Superior temporal gyrus (tissue), 1 donor: ENCODE results near the gene SMIM3.
"Not testable (repeated sequence)": the region's sequence is repeated elsewhere in the genome, so short reads cannot be mapped to it uniquely, and the experiment has no call there.

Source experiments
- DNase-seq: peaks from one replicate; pipeline ENCODE4 v3.0.0-alpha.2; 2016; ENCODE audit errors: extremely low spot score

Gene SMIM3

DNA sequence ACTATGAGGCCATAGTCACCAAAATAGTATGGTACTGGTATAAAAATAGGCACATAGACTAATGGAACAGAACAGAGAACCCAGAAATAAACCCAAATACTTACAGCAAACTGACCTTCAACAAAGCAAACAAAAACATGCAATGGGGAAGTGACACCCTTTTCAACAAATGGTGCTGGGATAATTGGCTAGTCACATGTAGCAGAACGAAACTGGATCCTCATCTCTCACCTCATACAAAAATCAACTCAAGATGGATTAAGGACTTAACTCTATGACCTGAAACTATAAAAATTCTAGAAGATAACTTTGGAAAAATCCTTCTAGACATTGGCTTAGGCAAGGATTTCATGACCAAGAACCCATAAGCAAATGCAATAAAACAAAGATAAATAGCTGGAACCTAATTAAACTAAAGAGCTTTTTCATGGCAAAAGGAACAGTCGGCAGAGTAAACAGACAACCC lies 14.9 kb downstream of the SMIM3 start:
- not testable (repeated sequence) for DNase-seq

DNA sequence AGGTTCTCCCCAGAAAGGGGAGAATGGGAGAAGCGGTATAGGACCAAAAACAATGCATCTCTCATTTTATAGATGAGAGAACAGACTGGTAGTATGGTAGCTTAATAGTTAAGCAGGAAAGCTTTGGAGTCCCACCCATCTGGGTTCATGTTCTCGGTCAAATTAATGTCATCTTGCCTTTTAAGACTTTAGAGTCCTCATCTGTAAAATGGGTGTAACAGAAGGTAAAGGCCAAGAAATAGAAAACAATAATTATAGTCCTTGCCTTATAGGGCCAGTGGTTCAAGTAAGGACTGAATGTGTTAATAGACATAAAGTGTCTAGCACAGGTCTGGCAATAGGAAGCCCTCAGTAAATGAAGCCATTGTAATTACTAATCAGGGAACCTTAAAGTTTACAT lies 16.4 kb downstream of the SMIM3 start:
- no peak for DNase-seq

DNA sequence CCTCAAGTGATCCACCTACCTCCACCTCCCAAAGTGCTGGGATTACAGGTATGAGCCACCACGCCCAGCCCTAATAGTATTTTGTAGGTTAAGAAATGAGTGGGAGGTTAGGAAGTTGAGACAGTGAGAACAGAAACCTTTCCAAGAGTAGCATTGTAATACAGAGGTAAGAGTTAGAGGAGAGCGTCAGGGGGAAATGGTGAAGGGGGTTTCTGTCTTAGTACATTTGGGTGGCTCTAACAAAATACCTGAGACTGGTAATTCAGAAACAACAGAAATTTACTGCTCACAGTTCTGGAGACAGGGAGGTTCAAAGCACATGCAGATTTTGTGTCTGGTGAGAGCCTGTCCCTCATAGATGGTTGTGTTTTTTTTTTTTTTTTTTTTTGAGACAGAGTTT lies 18.8 kb downstream of the SMIM3 start:
- DNase-seq: no peak

DNA sequence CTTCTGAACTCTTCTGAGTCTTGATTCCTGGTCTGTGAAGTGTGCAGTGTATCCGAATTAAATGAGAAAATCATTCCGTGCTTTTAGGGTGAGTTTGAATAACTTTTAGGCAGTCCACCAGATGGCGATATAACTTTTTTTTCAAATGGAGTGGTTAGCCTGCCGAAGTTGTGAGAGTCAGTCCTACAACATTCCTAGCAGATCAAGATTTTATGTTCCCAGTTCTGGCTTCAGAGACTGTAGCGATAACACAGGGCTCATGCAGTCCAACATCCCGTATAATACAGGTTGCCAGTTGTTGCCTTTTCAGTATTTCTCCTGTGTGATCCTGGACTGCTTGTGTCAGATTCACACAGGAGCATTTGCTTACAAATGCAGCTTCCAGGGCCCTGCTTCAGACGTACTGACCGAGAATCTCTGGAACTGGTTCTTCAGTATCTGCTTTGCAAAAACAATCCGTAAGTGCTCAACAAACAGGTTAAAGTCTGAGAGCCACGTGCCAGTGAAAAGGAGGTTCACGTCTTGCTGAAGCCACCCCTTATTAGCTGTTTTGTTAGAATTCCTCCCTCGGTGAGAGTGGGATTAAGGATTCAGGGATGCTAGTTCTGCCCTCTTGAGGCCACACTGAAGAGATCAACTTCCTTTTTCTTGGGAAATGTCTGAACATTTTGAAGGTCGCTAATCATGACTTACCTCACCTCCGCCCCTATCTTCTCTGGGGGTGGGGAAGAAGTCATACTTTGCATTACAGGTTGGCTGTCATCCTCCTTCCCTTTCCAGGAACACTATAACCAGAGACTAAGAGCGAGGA lies 22.8 kb downstream of the SMIM3 start:
- DNase-seq: peak; percentile 87

DNA sequence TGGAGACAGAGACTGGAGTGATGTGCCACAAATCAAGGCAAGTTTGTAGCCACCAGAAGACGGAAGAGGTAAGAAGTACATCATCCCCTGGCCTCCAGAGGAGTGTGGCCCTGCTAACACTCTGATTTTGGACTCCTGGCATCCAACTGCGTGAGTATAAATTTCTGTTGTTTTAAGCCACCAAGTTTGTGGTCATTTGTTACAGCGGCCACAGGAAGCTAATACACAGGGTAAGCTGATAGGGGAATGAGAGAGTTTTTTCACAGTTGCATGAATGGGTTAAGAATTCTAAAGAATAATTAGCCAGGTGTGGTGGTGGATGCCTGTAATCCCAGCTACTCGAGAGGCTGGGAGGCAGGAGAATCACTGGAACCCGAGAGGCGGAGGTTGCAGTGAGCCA lies 25.8 kb downstream of the SMIM3 start:
- DNase-seq: no peak

DNA sequence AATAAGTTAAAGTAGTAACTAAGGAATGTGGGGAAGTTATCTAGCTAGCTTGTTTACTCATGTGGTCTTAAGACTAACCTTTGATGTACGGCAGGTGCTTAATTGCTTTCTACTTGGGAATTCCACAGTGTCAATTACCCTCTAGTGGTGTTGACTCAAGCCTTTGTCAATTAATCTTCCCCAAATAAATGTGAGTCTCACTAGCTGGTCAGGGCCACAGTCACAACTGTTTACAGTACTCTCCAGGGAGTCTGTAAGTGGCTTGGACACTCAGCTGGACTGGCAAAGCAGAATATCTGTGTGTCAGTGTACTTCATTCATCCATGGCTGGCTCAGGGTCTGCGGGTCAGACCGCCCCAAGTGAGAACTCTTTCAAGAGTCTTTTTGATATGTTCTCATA lies 30.8 kb downstream of the SMIM3 start:
- no peak for DNase-seq

DNA sequence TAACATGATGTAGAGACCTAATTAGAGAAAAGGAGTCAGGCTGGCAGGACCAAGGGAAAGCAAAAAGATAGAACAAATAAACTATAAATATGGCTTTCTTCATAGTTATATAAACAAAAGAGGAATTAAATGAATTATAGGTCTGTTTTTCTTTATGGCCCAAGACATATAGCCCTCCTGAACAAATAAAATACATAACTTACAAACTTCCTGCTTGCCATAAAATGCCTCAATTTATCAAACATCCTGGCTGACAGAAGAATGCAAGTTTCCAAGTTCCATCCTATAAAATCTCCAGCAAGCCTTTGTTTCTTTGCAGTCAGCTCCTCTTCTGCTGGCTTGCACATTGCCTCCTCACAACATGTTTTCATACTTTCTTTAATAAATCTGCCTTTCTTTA lies 36.5 kb downstream of the SMIM3 start:
- DNase-seq: no peak

DNA sequence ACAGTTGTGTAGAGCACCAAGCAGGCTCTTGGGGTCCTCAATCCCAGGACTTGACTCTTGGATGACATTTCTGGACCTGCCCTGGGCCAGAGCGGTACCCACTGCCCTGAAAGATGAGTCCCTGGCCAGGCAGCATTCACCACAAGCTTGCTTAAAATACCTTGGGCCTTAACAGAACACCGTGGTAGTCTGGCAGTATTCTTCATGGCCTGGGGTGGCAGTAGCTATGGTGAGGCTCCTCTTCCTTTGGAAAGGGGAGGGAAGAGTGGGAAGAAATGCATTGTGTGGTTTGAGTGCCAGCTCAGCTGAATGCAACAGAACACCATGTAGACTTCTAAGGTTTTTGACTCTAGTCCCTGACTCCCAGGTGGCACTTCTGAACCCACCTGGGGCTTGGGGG lies 38.4 kb downstream of the SMIM3 start:
- DNase-seq: no peak

DNA sequence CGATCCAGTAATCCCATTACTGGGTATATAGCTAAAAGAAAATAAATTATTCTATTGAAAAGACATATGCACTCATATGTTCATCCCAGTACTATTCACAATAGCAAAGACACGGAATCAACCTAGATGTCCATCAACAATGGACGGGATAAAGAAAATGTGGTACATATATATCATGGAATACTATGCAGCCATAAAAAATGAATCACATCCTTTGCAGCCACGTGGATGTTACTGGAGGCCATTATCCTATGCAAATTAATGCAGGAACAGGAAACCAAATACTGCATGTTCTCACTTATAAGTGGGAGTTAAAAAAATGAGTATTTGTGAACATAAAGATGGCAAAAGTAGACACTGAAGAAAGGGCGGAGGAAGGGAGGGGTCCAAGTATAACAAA lies 51.2 kb downstream of the SMIM3 start:
- DNase-seq: no peak

DNA sequence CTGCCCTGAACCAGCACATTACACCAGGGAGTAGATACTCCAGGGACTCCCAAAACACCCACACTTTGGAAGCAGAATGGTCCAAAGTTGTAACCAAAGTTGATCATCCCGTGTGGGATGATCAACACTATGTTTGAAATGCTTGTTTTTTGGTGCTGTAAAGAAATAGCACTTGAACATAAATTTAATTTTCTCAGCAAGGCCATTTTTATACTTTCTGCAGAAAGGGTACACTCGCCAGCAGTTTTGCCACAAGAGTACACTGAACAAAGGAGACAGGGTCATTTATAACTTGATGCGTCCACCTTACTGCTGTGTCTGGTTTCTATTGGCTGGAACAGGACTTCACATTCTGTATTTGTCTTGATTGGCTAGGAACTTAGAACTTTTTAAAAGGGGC lies 53.3 kb downstream of the SMIM3 start:
- DNase-seq: not testable (repeated sequence)

DNA sequence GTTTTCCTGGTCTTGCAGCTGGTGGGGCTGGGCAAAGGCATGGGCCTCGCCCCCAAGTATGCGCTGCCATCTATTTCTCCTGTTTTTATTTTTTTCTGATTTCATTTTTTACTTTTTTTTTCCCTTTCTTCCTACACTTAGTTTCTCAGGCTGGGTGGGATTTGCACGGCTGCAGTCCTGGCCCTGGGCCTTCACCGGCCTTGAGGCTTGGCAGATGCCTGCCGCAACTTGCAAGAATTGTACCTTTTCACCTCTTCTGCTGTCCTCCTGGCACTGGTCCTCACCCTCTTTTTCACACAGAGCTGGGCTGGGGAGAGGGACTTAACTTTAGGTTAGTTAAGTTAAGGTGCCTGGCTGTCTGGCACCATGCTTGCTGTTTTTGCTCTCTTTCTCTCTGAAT lies 57.5 kb downstream of the SMIM3 start:
- DNase-seq: no peak

DNA sequence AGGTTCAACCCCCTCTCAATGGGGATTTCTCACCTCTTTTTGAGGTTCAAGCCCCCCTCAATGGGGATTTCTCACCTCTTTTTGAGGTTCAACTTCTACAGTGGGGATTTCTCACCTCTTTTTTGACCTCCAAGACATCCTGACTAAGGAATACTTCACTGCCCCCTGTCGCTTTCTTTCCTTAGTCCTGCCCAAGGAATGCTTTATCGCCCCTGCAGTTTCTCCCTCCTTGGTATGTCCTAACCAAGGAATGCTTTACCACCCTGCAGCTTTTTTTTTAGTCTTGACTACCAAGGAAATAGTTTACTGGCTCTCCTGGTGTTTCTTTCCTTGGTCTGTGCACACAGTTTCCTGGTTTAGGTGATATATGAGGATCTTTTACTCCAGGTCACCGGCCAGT lies 58.1 kb downstream of the SMIM3 start:
- DNase-seq: no peak

DNA sequence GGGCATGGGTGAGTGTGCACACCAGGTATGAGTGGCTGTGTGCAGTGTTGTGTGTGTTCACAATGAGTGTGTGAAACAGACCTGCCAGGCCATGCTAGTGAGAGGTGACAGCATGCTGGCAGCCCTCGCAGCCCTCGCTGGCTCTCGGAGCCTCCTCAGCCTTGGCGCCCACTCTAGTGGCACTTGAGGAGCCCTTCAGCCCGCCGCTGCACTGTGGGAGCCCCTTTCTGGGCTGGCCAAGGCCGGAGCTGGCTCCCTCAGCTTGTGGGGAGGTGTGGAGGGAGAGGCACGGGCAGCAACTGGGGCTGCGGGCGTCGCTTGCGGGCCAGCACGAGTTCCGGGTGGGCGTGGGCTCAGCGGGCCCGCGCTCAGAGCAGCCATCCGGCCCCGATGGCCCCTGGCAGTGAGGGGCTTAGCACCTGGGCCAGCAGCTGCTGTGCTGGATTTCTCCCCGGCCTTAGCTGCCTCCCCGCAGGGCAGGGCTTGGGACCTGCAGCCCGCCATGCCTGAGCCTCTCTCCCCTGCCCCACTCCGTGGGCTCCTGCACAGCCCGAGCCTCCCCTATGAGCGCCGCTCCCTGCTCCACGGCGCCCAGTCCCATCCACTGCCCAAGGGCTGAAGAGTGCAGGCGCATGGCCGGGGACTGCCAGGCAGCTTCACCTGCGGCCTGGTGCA lies 66.8 kb downstream of the SMIM3 start:
- not testable (repeated sequence) for DNase-seq

DNA sequence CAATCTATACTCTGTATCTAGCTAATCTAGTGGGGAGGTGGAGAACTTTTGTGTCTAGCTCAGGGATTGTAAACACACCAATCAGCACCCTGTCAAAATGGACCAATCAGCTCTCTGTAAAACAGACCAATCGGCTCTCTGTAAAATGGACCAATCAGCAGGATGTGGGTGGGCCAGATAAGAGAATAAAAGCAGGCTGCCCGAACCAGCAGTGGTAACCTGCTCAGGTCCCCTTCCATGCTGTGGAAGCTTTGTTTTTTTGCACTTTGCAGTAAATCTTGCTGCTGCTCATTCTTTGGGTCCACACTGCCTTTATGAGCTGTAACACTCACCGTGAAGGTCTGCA lies 67.7 kb downstream of the SMIM3 start, which contains the start of gene IRGM:
TSS of gene IRGM (plus strand) at position 214 of the 346 bp plus-strand sequence. CDS start 1,603 bp downstream, outside the sequence.
- not testable (repeated sequence) for DNase-seq
